NCI-H2029 treated with DMSO at 0.1 percent for 48 hours (cell line): ENCODE results near the gene COL5A3.
"Not testable (repeated sequence)": the region's sequence is repeated elsewhere in the genome, so short reads cannot be mapped to it uniquely, and the experiment has no call there.

Source experiments
- DNase-seq: peaks from one replicate; lab custom pipeline; 2025; lab: John Stamatoyannopoulos, UW

COL5A3 gene

GRCh38 chr19:9970481-9970880 lies 39.8 kb downstream of the COL5A3 start:
- DNase-seq = no peak

DNA sequence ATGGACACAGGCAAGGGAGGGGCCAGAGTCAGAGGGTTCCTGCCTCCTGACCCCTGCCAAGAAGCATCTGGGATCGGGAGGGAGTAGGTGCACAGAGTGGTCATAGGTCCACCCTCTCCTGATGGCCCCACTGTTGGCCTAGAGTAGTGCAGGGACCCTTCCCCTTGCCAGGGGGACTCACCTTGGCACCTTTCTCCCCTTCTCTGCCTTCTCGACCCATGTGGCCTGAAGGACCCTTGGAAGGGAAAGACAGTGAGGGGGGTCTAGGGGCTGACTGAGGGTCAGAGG lies 40.7 kb downstream of the COL5A3 start:
- no peak for DNase-seq

- no peak for DNase-seq
Observed at GRCh38 chr19:9968820-9969687, 41.2 kb downstream of the COL5A3 start.

- DNase-seq = no peak
Observed at GRCh38 chr19:9967326-9967725, 43.0 kb downstream of the COL5A3 start.

DNA sequence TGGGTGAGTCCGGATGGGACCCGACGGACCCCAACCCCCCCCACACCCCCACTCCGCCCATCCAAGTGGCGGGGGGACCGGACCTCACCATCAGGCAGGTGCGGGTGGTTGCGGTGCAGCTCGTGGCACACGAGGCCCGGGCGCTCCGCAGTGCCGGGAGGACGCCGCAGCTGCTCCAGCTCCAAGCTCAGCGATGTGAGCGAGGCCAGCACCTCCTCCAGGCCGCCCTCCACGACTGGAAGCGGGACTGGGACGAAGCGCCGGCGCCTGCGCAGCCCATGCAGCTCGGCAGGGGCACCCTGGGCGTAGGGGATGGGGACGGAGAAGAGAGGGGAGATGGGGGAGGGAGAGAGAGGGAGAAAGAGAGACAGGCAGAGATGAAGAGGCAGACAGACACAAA lies 43.9 kb downstream of the COL5A3 start:
- DNase-seq = no peak

- DNase-seq = no peak
Observed at GRCh38 chr19:9966024-9966423, 44.3 kb downstream of the COL5A3 start.

DNA sequence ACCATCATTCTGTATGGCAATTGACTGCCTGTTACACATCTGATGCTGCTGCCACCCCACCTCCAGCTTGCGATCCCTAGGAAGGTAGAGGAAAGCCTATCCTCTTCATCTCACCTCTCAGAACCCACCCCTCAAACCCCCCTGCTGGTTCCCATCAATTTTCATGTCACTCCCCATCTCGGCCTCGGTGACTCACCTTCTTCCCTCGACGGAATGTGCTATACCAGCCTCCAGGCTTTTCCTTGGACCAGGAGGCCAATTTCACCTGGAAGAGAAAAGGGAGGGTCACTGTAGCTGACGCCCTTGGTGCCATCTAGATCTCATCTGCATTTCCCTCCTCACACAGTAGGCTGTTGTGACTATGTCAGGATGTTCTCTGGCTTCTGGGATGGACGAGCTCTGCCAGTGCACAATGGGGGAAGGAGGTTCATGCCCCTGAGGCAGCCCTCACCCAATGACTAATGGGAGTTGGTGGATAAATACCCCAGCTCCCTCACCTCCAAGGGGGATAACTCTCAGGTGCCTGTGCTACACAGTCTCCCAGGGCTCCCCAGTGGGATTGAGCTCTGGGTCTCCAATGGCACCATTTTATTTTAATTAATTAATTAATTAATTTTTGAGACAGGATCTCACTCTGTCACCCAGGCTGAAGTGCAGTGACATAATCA lies 47.5 kb downstream of the COL5A3 start:
- DNase-seq = no peak

DNA sequence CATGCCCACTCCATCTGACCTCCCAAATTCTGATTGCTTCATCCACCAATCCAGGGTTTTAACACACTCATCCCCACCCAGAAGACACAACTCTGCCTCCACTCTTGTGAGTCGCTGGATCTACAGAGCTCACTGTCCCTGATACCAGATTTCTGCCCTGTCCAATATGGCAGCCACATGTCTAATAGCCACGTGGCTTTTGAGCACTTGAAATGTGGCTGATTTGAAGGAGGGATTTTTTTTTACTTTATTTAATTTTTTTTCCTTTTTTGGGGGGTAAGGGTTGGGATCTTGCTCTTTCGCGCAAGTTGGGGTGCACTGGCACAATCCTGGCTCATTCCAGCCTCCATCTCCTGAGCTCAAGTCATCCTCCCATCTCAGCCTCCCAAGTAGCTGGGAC lies 49.2 kb downstream of the COL5A3 start:
- DNase-seq = no peak

DNA sequence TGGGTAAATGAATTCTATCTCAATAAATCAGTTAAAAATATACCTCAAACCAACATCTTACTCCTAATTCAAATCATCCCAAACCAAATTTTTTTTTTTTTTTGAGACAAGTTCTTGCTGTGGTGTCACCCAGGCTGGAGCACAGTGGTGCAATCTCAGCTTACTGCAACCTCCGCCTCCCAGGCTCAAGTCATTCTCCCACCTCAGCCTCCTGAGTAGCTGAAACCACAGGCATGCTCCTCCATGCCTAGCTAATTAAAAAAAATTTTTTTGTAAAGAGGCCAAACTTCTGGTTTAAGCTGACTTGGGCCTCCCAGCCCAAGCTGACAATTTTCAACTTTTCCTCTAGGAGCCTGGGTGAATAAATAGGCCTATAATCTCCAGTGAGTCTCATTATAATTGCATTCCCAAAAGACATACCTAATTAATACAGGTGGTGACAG lies 51.9 kb downstream of the COL5A3 start:
- DNase-seq = no peak

DNA sequence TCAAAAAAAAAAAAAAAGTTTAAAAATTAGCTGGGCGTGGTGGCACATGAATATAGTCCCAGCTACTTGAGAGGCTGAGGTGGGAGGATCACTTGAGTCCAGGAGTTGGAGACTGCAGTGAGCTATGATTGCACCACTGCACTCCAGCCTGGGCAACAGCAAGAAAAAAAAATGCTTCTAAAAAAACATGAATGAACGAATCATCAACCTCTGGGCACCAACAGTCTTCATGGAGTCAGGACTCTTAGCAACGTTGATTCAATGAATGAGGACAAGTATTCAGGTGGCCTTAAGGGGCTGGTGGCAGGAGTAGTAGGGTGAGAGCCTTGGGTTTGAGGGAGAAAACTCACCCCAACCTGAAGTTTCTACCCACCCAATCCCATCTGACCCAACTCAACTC lies 53.3 kb downstream of the COL5A3 start:
- DNase-seq = no peak

DNA sequence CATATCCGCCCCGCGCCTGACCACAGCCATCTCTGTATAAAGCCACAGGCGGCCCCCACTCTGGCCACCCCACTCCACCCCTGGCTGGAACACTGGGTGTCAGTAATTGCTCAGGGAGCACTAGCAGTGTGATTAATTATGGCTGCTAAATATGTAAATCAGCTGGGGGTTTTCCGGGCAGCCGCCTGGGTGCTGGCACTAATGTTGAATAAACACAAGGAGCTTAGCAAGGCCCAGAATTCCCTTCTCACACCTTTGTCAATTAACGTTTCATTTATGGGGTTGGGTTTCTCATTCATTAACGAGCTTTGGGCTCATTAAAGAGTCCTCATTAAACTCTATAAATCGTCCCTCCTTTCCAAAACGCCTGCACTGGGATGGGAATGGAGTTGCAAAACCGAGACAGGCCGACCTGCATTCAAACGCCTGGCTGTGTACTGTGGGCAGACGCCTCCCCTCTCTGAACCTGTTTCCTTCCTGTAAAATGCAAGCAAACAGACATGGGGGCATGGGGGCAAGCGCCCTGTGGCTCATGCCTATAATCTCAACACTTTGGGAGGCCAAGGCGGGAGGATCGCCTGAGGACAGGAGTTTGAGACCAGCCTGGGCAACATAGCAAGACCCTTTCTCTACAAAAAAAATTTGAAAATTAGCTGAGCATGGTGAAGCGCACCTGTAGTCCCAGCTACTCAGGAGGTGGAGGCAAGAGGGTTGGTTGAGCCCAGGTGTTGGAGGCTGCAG lies 56.3 kb downstream of the COL5A3 start:
- DNase-seq = no peak

DNA sequence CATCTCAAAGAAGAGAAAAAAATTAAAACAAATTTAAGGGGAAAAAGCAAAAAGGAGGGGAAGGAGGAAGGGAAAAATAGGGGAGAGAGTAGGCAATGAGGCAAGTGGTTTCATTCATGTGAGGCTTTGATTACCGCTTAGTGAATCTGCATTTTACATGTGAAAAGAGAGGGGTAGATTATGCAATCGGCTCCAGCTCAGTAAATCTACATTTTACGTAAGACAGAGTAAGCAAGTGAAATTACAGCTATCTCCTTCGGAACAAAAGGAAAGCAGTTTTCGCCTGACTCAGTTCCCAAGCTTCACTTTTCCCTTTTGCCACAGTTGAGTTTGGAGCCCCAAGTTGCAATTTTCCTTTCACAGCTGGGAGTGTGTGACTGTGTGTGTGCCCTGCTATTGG lies 58.0 kb downstream of the COL5A3 start:
- no peak for DNase-seq

DNA sequence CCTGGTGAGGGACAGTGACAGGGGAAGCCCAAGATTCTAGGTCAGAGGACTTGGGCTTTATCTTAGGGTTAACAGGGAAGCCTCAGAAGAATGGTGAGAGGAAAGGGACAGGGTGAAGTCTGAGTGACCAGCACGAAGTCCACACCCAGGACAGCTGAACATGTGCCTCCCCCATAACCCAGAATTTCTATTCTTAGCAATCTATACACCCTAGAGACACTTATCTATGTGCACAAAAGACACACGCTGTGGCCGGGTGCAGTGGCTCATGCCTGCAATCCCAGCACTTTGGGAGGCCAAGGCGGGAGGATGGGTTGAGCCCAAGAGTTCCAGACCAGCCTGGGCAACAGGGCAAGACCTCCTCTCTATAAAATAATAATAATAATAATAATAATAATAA lies 62.9 kb downstream of the COL5A3 start:
- no peak for DNase-seq

GRCh38 chr19:9946528-9947125 lies 63.7 kb downstream of the COL5A3 start:
- not testable (repeated sequence) for DNase-seq

GRCh38 chr19:9945319-9945966 lies 64.9 kb downstream of the COL5A3 start:
- DNase-seq = no peak

GRCh38 chr19:9943744-9944143 lies 66.6 kb downstream of the COL5A3 start:
- no peak for DNase-seq

DNA sequence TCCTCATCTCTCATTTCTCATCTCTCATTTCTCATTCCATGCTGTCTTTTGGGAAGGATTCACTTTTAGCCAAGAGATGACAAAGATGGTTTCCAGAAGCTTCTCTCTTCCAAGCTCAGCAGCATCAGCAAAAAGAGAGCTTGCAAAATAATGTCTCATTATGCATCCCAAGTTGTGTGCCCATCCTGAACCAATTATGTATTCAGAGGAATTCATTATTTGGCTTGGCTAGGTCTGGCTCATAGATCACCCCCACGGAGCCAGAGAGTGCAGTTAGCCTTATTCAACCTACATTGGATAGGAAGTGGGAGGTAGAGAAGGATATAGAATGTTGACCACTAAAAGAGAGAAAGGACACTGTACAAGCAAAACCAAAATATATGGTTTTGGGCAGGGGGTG lies 68.6 kb downstream of the COL5A3 start:
- DNase-seq = no peak

GRCh38 chr19:9941231-9941630 lies 69.1 kb downstream of the COL5A3 start:
- no peak for DNase-seq

- no peak for DNase-seq
Observed at GRCh38 chr19:9940778-9941177, 69.5 kb downstream of the COL5A3 start.

GRCh38 chr19:9939301-9939913 lies 70.9 kb downstream of the COL5A3 start:
- no peak for DNase-seq

DNA sequence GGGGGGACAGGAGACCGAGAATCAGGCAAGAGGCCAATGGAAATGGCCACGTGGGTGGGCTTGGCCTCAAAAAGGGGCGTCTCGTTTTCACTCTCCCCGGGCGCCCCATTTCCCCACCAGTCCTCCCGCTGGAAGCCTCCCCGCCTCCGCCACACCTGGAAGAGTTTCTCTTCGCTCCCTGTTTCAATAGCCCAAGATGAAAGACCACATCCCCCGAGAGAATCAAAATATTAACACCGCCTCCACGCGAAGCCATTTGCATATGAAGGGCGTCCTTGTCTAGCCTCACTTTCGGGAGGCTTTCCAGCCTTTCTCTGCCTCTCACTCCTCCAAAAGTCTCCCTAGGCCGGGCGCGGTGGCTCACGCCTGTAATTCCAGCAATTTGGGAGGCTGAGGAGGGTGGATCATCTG lies 73.3 kb downstream of the COL5A3 start:
- DNase-seq = no peak
